EH (cell line): ENCODE measurements around the gene GP1BA.
"Not testable (repeated sequence)": the region's sequence is repeated elsewhere in the genome, so short reads cannot be mapped to it uniquely, and the experiment has no call there.

ENCODE experiments used
- DNase-seq: peaks from one replicate; pipeline ENCODE4 v3.0.0-alpha.2; 2015; ENCODE audit warnings: low read depth

GP1BA gene

GRCh38 chr17:4901648-4902344, 30.3 kb upstream of the GP1BA start:
- DNase-seq, result no peak

- DNase-seq, result no peak
These were observed 29.5 kb upstream of the GP1BA start for GRCh38 chr17:4902540-4902939.

GRCh38 chr17:4903051-4903818, 28.8 kb upstream of the GP1BA start, which contains the start of gene CHRNE:
Gene CHRNE, minus strand, starts transcription at chr17:4903098. Its CDS starts 35 bp downstream, at chr17:4903063.
- peak; percentile 73 for DNase-seq

- not testable (repeated sequence) for DNase-seq
These were observed 25.4 kb upstream of the GP1BA start for GRCh38 chr17:4906642-4907041.

- DNase-seq, result peak; percentile 65
These were observed 23.8 kb upstream of the GP1BA start for GRCh38 chr17:4908301-4908700.

- DNase-seq, result peak; percentile 94
These were observed 23.2 kb upstream of the GP1BA start for GRCh38 chr17:4908711-4909496.

- DNase-seq, result peak; percentile 60
These were observed 18.1 kb upstream of the GP1BA start for GRCh38 chr17:4913994-4914393.

- DNase-seq, result not testable (repeated sequence)
These were observed 17.5 kb upstream of the GP1BA start for GRCh38 chr17:4914551-4914950.

GRCh38 chr17:4919511-4920047, 12.5 kb upstream of the GP1BA start:
- DNase-seq, result peak; percentile 58

GRCh38 chr17:4920351-4921048, 11.6 kb upstream of the GP1BA start:
- DNase-seq, result peak; percentile 49

- DNase-seq, result no peak
These were observed 10.8 kb upstream of the GP1BA start for GRCh38 chr17:4921320-4921719.

- not testable (repeated sequence) for DNase-seq
These were observed 5.3 kb upstream of the GP1BA start for GRCh38 chr17:4926577-4927335.

- no peak for DNase-seq
These were observed 3.2 kb upstream of the GP1BA start for GRCh38 chr17:4928881-4929280.

- DNase-seq, result no peak
These were observed 679 bp downstream of the GP1BA start for GRCh38 chr17:4932756-4933155.

GRCh38 chr17:4933646-4934045, 1.6 kb downstream of the GP1BA start:
- no peak for DNase-seq

- DNase-seq, result peak; percentile 59
These were observed 2.3 kb downstream of the GP1BA start for GRCh38 chr17:4934173-4934979.

- no peak for DNase-seq
These were observed 3.6 kb downstream of the GP1BA start for GRCh38 chr17:4935650-4936049.

- no peak for DNase-seq
These were observed 4.4 kb downstream of the GP1BA start for GRCh38 chr17:4936436-4936835.

GRCh38 chr17:4937553-4937952, 5.5 kb downstream of the GP1BA start:
- no peak for DNase-seq

- DNase-seq, result no peak
These were observed 6.0 kb downstream of the GP1BA start for GRCh38 chr17:4938069-4938491.
